ENCODE data around the gene MIOS. TPM values are rescaled to one million over a fixed set of nuclear protein-coding genes. Genes with fewer than 3 reads are reported as not detected.
A peak's percentile ranks its signal among the peaks of the same experiment; 100 is the strongest.

Gene MIOS
- total and polyA plus RNA-seq, 5 experiments from 2014 or later, result 15.6 to 37.7 (median 23.5) TPM

DNA sequence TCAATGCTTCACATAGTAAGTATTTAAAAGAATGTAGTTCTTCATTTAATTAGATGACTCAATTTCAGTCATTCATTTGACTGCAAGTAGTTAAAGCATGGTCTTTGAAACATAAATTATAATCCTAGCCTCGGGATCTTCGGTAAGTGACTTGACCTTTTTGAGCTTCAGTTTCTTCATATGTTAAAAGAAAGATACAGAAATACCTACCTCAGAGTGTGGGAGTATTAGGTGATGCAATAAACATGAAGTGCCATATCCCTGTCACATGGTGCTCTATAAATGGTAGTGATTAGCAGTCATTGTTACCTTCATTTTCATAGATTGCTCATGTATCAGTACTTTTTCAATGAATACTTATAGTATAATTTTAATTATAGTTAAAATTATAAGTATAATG is 42.6 kb downstream of the MIOS start:
- H3K36me3 Mint-ChIP-seq, result peaks cover 0 to 29% (median 5%) of the 10 kb centered on the region in 3 donors

GRCh38 chr7:7612519-7612918 is 45.8 kb downstream of the MIOS start:
- peaks cover 0 to 6% (median 5%) of the 10 kb centered on the region in 4 donors for H3K4me1 Mint-ChIP-seq
- no peak overlapping the region for H3K27ac Mint-ChIP-seq
- no peak overlapping the region for H3K4me3 Mint-ChIP-seq
- POLR2A ChIA-PET, result no interaction called here
- no peaks in the 10 kb centered on the region for H3K27me3 Mint-ChIP-seq
- H3K36me3 Mint-ChIP-seq, result peaks cover 0 to 13% (median 4%) of the 10 kb centered on the region in 3 donors
- DNase-seq (no peak), ATAC-seq (no peak)
- no peaks in the 10 kb centered on the region for H3K9me3 Mint-ChIP-seq

More for the DNA sequence above, 42.6 kb downstream of the MIOS start:
- Mint-ChIP-seq H3K27ac (no peak overlapping the region), H3K4me3 (no peak overlapping the region), H3K27me3 (no peaks in the 10 kb centered on the region), H3K9me3 (no peaks in the 10 kb centered on the region), H3K4me1 (no peaks in the 10 kb centered on the region)
- ATAC-seq (no peak), DNase-seq (no peak)
- POLR2A ChIA-PET, result no interaction called here

GRCh38 chr7:7613210-7613609 is 46.5 kb downstream of the MIOS start:
- H3K27me3 Mint-ChIP-seq, result no peaks in the 10 kb centered on the region
- no peak overlapping the region for H3K27ac Mint-ChIP-seq
- H3K4me3 Mint-ChIP-seq, result no peak overlapping the region
- no peaks in the 10 kb centered on the region for H3K9me3 Mint-ChIP-seq
- peaks cover 0 to 7% (median 0%) of the 10 kb centered on the region in 3 donors for H3K36me3 Mint-ChIP-seq
- peaks cover 0 to 11% (median 8%) of the 10 kb centered on the region in 4 donors for H3K4me1 Mint-ChIP-seq
- DNase-seq (no peak), ATAC-seq (no peak)
- POLR2A ChIA-PET, result no interaction called here

- Mint-ChIP-seq H3K27ac (no peak overlapping the region), H3K27me3 (peaks cover 0 to 4% (median 0%) of the 10 kb centered on the region in 5 donors), H3K4me3 (no peak overlapping the region), H3K9me3 (no peaks in the 10 kb centered on the region), H3K4me1 (peaks cover 4 to 11% (median 9%) of the 10 kb centered on the region in 4 donors), H3K36me3 (peaks cover 0 to 7% (median 0%) of the 10 kb centered on the region in 3 donors)
- ATAC-seq (no peak), DNase-seq (no peak)
- POLR2A ChIA-PET, result no interaction called here
These were observed 47.5 kb downstream of the MIOS start for GRCh38 chr7:7614018-7614741.

DNA sequence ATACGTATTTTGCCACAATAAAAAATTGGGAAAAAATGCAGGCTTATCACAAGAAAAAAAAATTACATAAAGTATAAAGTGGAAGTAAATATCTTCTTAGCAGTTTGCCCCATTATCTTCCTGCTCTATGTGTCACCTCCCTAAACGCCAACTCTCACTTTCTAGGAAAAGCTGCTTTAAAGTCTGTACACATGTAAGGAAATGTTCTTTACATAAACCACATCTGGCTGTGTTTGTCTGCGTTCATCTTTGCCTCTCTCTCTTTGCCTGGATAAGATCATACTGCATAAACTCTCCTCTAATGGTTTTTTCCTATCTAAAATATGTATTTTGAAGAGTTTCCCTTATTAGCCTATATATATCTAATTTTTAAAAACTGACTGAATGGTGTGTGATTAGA is 50.9 kb downstream of the MIOS start:
- Mint-ChIP-seq H3K9me3 (no peaks in the 10 kb centered on the region), H3K27me3 (peaks cover 0 to 4% (median 0%) of the 10 kb centered on the region in 5 donors), H3K4me3 (no peak overlapping the region), H3K27ac (no peak overlapping the region), H3K36me3 (no peaks in the 10 kb centered on the region), H3K4me1 (peaks cover 4 to 11% (median 9%) of the 10 kb centered on the region in 4 donors)
- DNase-seq, result no peak
- POLR2A ChIA-PET, result no interaction called here
- ATAC-seq, result no peak

DNA sequence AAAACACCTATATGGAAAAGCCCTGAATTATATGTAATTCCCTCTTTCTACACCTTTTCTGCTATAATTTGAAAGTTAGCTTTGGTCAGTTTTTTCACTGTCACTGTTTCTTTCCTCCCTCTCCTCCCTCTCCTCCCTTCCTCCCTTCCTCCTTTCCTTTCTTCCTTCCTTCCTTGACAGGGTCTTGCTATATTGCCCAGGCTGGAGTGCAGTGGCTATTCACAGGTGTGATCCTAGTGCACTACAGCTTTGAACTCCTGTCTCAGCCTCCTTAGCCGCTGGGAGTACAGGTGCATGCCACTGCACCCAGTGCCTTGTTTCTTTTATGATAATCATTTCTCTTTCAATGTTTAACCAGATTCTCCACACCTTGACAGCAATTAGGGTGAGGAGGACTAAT is 51.7 kb downstream of the MIOS start:
- peaks cover 4 to 11% (median 9%) of the 10 kb centered on the region in 4 donors for H3K4me1 Mint-ChIP-seq
- peaks cover 0 to 4% (median 0%) of the 10 kb centered on the region in 5 donors for H3K27me3 Mint-ChIP-seq
- POLR2A ChIA-PET, result no interaction called here
- H3K36me3 Mint-ChIP-seq, result no peaks in the 10 kb centered on the region
- ATAC-seq, result no peak
- H3K27ac Mint-ChIP-seq, result peak overlapping the region in 1 of 10 donors; percentile 5
- no peaks in the 10 kb centered on the region for H3K9me3 Mint-ChIP-seq
- no peak overlapping the region for H3K4me3 Mint-ChIP-seq
- no peak for DNase-seq

GRCh38 chr7:7620236-7620635 is 53.6 kb downstream of the MIOS start:
- no peak for ATAC-seq
- Mint-ChIP-seq H3K27me3 (peaks cover 0 to 7% (median 2%) of the 10 kb centered on the region in 5 donors), H3K27ac (no peak overlapping the region), H3K4me3 (no peak overlapping the region), H3K4me1 (peaks cover 4 to 10% (median 8%) of the 10 kb centered on the region in 4 donors), H3K9me3 (no peaks in the 10 kb centered on the region), H3K36me3 (no peaks in the 10 kb centered on the region)
- POLR2A ChIA-PET, result no interaction called here
- no peak for DNase-seq

GRCh38 chr7:7620644-7621210 is 54.0 kb downstream of the MIOS start:
- Mint-ChIP-seq H3K27ac (no peak overlapping the region), H3K36me3 (no peaks in the 10 kb centered on the region), H3K4me3 (no peak overlapping the region), H3K27me3 (peaks cover 0 to 7% (median 2%) of the 10 kb centered on the region in 5 donors), H3K4me1 (peaks cover 4 to 10% (median 8%) of the 10 kb centered on the region in 4 donors), H3K9me3 (peaks cover 0 to 2% (median 0%) of the 10 kb centered on the region in 9 donors)
- ATAC-seq (no peak), DNase-seq (no peak)
- POLR2A ChIA-PET, result no interaction called here

DNA sequence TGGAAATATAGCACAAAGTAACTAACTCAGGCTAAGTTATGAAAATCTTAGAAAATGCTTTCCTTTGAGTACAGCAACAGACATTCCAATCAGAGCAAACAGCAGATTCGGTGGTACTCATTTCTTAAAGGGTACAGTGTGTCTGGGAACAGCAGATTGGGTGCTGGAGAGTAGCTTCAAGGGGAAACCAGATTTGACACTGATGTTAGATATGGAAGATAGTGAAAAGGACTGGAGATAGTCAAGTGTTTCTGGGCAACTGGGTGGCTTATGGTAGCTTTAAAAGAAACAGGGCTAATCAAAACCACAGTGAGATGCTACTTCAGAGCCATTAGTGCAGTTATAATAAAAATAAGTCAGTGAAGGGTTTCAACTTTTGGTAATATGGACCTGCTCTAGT is 61.8 kb downstream of the MIOS start:
- Mint-ChIP-seq H3K27ac (no peak overlapping the region), H3K9me3 (peaks cover 0 to 13% (median 5%) of the 10 kb centered on the region in 9 donors), H3K4me1 (peaks cover 0 to 2% (median 0%) of the 10 kb centered on the region in 4 donors), H3K27me3 (peaks cover 0 to 6% (median 1%) of the 10 kb centered on the region in 5 donors), H3K36me3 (peaks cover 0 to 5% (median 0%) of the 10 kb centered on the region in 3 donors), H3K4me3 (no peak overlapping the region)
- POLR2A ChIA-PET, result no interaction called here
- ATAC-seq (no peak), DNase-seq (no peak)

GRCh38 chr7:7630626-7631329 is 64.1 kb downstream of the MIOS start:
- Mint-ChIP-seq H3K27ac (no peak overlapping the region), H3K27me3 (peaks cover 0 to 3% (median 0%) of the 10 kb centered on the region in 5 donors)
- POLR2A ChIA-PET, result no interaction called here

GRCh38 chr7:7639421-7639820 is 72.7 kb downstream of the MIOS start:
- peaks cover 0 to 27% (median 10%) of the 10 kb centered on the region in 3 donors for H3K36me3 Mint-ChIP-seq
- no peaks in the 10 kb centered on the region for H3K9me3 Mint-ChIP-seq
- ATAC-seq, result no peak

More at GRCh38 chr7:7630626-7631329, 64.1 kb downstream of the MIOS start:
- no peak overlapping the region for H3K4me3 Mint-ChIP-seq
- H3K9me3 Mint-ChIP-seq, result peaks cover 0 to 12% (median 3%) of the 10 kb centered on the region in 9 donors
- ATAC-seq (no peak), DNase-seq (no peak)
- peaks cover 0 to 5% (median 3%) of the 10 kb centered on the region in 3 donors for H3K36me3 Mint-ChIP-seq
- H3K4me1 Mint-ChIP-seq, result peaks cover 0 to 2% (median 0%) of the 10 kb centered on the region in 4 donors

GRCh38 chr7:7639847-7640220 is 73.2 kb downstream of the MIOS start:
- peak overlapping the region; percentile 90 to 99 (median 97) for H3K4me3 Mint-ChIP-seq
- peak overlapping the region; percentile 94 to 100 (median 98) for H3K27ac Mint-ChIP-seq
- POLR2A ChIA-PET, result interaction anchor here (1.1 to 2.8 kb wide), 9 partner anchors 11 to 580 kb away, joined by 3 to 35 read pairs (median 9); partner anchors contain the start of genes C1GALT1, GLCCI1 and MIOS
- peaks cover 0 to 30% (median 10%) of the 10 kb centered on the region in 3 donors for H3K36me3 Mint-ChIP-seq
- DNase-seq (peak in 9 of 10 donors; percentile 22 to 81 (median 59)), ATAC-seq (peak; percentile 36 to 46)
- H3K9me3 Mint-ChIP-seq, result no peaks in the 10 kb centered on the region
- no peaks in the 10 kb centered on the region for H3K27me3 Mint-ChIP-seq
- H3K4me1 Mint-ChIP-seq, result peaks cover 16 to 55% (median 48%) of the 10 kb centered on the region in 4 donors

More at GRCh38 chr7:7639421-7639820, 72.7 kb downstream of the MIOS start:
- H3K27me3 Mint-ChIP-seq, result no peaks in the 10 kb centered on the region
- peak overlapping the region; percentile 94 to 100 (median 98) for H3K27ac Mint-ChIP-seq
- POLR2A ChIA-PET, result interaction anchor here (1.1 to 2.4 kb wide), 4 partner anchors 71 to 537 kb away, joined by 3 to 10 read pairs (median 4); partner anchors contain the start of genes C1GALT1 and MIOS
- no peak for DNase-seq
- peaks cover 13 to 51% (median 45%) of the 10 kb centered on the region in 4 donors for H3K4me1 Mint-ChIP-seq
- H3K4me3 Mint-ChIP-seq, result peak overlapping the region; percentile 90 to 99 (median 97)

All from naive thymus-derived CD8-positive, alpha-beta T cell (primary cell).